Neural cell (in vitro differentiated cells): ENCODE measurements around the gene PARD6A. TPM values are rescaled to one million over a fixed set of nuclear protein-coding genes. Genes with fewer than 3 reads are reported as not detected.

Experiments
- H2AFZ ChIP-seq: fragments of 200-600, 300-800 bp; sonication (generic), shearing (Covaris generic); 2 replicates; pipeline ENCODE4 v1.6.0; 2014; ENCODE audit warnings: low read depth, mild to moderate bottlenecking, antibody characterized with exemption, low read length, moderate library complexity
- H3F3A ChIP-seq: fragments of 200-600 bp; shearing (Covaris generic); 2 replicates; pipeline ENCODE4 v1.6.1; 2016; ENCODE audit warnings: mild to moderate bottlenecking, moderate library complexity, mixed read lengths, antibody characterized with exemption, low read length; ENCODE audit not compliant: insufficient read depth, poor library complexity, severe bottlenecking
- H3K27ac ChIP-seq: fragments of 200-600, 300-800 bp; sonication (generic), shearing (Covaris generic); 2 replicates; pipeline ENCODE4 v1.5.1; 2014; ENCODE audit warnings: mild to moderate bottlenecking, low read length, moderate library complexity
- H3K27me3 ChIP-seq: fragments of 300-800, 200-600 bp; sonication (generic), shearing (Covaris generic); 2 replicates; pipeline ENCODE4 v1.6.0; 2014; ENCODE audit warnings: mild to moderate bottlenecking, low read depth, low read length, moderate library complexity; ENCODE audit not compliant: insufficient read depth
- H3K36me3 ChIP-seq: fragments of 300-800, 200-600 bp; sonication (generic), shearing (Covaris generic); 2 replicates; pipeline ENCODE4 v1.5.1; 2014; ENCODE audit warnings: mild to moderate bottlenecking, antibody characterized with exemption, low read length, moderate library complexity; ENCODE audit not compliant: insufficient read depth
- H3K4me2 ChIP-seq: fragments of 300-800, 200-600 bp; sonication (generic), shearing (Covaris generic); 2 replicates; pipeline ENCODE4 v1.6.0; 2014; ENCODE audit warnings: mild to moderate bottlenecking, low read length
- H3K4me3 ChIP-seq: fragments of 300-800, 200-600 bp; sonication (generic), shearing (Covaris generic); 2 replicates; pipeline ENCODE4 v1.5.1; 2014; ENCODE audit warnings: mild to moderate bottlenecking, low read length, moderate library complexity
- H3K79me2 ChIP-seq: fragments of 200-600 bp; shearing (Covaris generic); replicated peaks from 2 replicates; pipeline ENCODE4 v1.6.0; 2014; ENCODE audit warnings: mild to moderate bottlenecking, low read length, moderate library complexity; ENCODE audit not compliant: insufficient read depth
- H3K9ac ChIP-seq: fragments of 300-800, 200-600 bp; sonication (generic), shearing (Covaris generic); 2 replicates; pipeline ENCODE4 v1.6.1; 2016; ENCODE audit warnings: mild to moderate bottlenecking, low read length, mixed read lengths
- H3K9me2 ChIP-seq: fragments of 200-600 bp; shearing (Covaris generic); 2 replicates; pipeline ENCODE4 v1.6.1; 2016; ENCODE audit warnings: mild to moderate bottlenecking, low read length, mixed read lengths; ENCODE audit not compliant: insufficient read depth
- H3K9me3 ChIP-seq: fragments of 200-600, 300-800 bp; sonication (generic), shearing (Covaris generic); 2 replicates; pipeline ENCODE4 v1.6.1; 2016; ENCODE audit warnings: mild to moderate bottlenecking, mixed run types, low read length, moderate library complexity, mixed read lengths
- H4K20me1 ChIP-seq: fragments of 200-600 bp; shearing (Covaris generic); 2 replicates; pipeline ENCODE4 v1.6.1; 2016; ENCODE audit warnings: mild to moderate bottlenecking, mixed run types; ENCODE audit not compliant: insufficient read depth
- EP300 ChIP-seq: fragments of 450-650 bp; conservative IDR thresholded peaks from 2 replicates; pipeline ENCODE4 v1.6.1; 2014; ENCODE audit warnings: antibody characterized with exemption, mild to moderate bottlenecking, moderate library complexity; ENCODE audit not compliant: poor library complexity, severe bottlenecking
- EZH2 ChIP-seq: fragments of 200-600, 300-800 bp; shearing (Covaris generic), sonication (generic); IDR thresholded peaks from 2 replicates; pipeline ENCODE4 v1.6.1; 2014; ENCODE audit warnings: antibody characterized with exemption, low read length, borderline replicate concordance, mild to moderate bottlenecking; ENCODE audit not compliant: insufficient read depth, poor library complexity, severe bottlenecking
- MXI1 ChIP-seq: fragments of 450-650 bp; conservative IDR thresholded peaks from 2 replicates; pipeline ENCODE4 v1.6.1; 2014; ENCODE audit warnings: antibody characterized with exemption, mild to moderate bottlenecking; ENCODE audit not compliant: poor library complexity, severe bottlenecking
- POLR2AphosphoS5 ChIP-seq: IDR thresholded peaks from 2 replicates; pipeline ENCODE4 v1.6.1; 2012
- RAD21 ChIP-seq: fragments of 450-650 bp; conservative IDR thresholded peaks from 2 replicates; pipeline ENCODE4 v1.6.1; 2014; ENCODE audit warnings: antibody characterized with exemption, mild to moderate bottlenecking, moderate library complexity
- SMC3 ChIP-seq: fragments of 450-650 bp; conservative IDR thresholded peaks from 2 replicates; pipeline ENCODE4 v1.6.1; 2014; ENCODE audit warnings: antibody characterized with exemption, mild to moderate bottlenecking, moderate library complexity; ENCODE audit not compliant: poor library complexity
- TAF1 ChIP-seq: IDR thresholded peaks from 2 replicates; pipeline ENCODE4 v1.6.1; 2012; ENCODE audit warnings: low read depth
- polyA plus RNA-seq: library from polyadenylated mRNA; depleted of rRNA; stranded (reverse); fragments of >200 nt; gene quantifications from 2 replicates; pipeline ENCODE4 v1.2.3, GENCODE V29; 2014
- TF ChIP-seq, protein P1 (sequence below): IDR thresholded peaks from 2 replicates; pipeline ENCODE4 v1.6.1; 2012; ENCODE audit warnings: borderline replicate concordance
- TF ChIP-seq, protein P2 (sequence below): fragments of 450-650 bp; IDR thresholded peaks from 2 replicates; pipeline ENCODE4 v1.5.1; 2014; ENCODE audit warnings: antibody characterized with exemption, mild to moderate bottlenecking, moderate library complexity; ENCODE audit not compliant: poor library complexity, severe bottlenecking

Gene PARD6A
- polyA plus RNA-seq, 1 donor from 2014 or later, result 34.8 TPM

DNA sequence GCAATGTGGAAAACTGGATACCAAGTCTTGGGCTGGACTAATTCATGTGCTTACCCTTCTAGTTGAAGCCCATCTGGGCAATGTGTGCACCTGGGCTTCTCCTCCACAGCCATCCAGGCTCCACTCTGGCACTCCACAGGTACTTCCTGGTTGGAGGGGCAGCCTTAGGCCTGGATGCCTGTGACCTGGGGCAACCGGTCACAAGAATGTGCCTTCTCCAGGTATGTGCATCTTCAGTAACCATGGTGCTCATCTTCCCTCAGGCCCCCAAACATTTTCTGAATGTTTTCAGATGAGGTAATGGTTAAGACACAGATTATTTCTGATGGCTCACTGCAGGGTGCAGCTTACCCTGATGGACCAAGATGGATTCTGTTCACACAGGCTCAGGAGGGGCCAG, 17.0 kb downstream of the PARD6A start:
- no peaks in the 10 kb centered on the region for H3F3A ChIP-seq
- H3K27me3 ChIP-seq, result no peaks in the 10 kb centered on the region
- no peak overlapping the region for H3K9ac ChIP-seq
- no peaks in the 10 kb centered on the region for H3K36me3 ChIP-seq
- H3K79me2 ChIP-seq, result no peaks in the 10 kb centered on the region
- H3K4me3 ChIP-seq, result no peak overlapping the region
- H4K20me1 ChIP-seq, result no peaks in the 10 kb centered on the region
- H2AFZ ChIP-seq, result no peak overlapping the region
- no peaks in the 10 kb centered on the region for H3K9me3 ChIP-seq
- H3K9me2 ChIP-seq, result no peaks in the 10 kb centered on the region
- H3K4me2 ChIP-seq, result no peak overlapping the region
- H3K27ac ChIP-seq, result no peak overlapping the region
- no peak for TF ChIP-seq SMC3

DNA sequence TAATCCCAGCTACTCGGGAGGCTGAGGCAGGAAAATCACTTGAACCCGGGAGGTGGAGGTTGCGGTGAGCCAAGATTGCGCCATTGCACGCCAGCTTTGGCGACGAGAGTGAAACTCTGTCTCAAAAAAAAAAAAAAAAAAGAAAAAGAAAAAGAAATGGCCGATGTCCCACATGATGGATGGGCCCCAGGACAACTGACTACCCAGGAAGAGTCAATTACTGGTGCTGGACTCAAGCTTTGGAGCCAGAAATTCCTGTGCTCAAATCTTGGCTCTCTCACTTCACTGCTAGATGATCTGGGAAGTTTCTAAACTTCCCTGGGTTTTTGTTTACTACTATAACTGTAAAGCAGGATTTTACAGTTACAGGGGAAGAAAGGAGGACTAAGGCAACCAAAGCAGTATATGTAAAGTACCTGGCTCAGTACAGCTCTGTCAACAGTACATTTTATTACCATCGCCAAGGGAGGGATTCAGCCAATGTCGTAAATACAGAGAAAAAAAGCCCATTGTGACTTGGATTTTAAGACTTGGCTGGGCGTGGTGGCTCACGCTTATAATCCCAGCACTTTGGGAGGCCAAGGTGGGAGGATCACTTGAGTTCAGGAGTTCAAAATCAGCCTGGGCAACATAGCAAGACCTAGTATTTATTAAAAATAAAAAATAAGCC, 17.7 kb downstream of the PARD6A start:
- H3K27ac ChIP-seq, result no peak overlapping the region
- H3K9ac ChIP-seq, result no peak overlapping the region
- H3K27me3 ChIP-seq, result no peaks in the 10 kb centered on the region
- H3K9me3 ChIP-seq, result no peaks in the 10 kb centered on the region
- no peak overlapping the region for H3K4me2 ChIP-seq
- no peaks in the 10 kb centered on the region for H3K9me2 ChIP-seq
- H3K4me3 ChIP-seq, result no peak overlapping the region
- peaks cover 6% of the 10 kb centered on the region for H3K36me3 ChIP-seq
- TF ChIP-seq EZH2, result no peak
- no peaks in the 10 kb centered on the region for H4K20me1 ChIP-seq
- no peaks in the 10 kb centered on the region for H3F3A ChIP-seq
- no peaks in the 10 kb centered on the region for H3K79me2 ChIP-seq
- no peak overlapping the region for H2AFZ ChIP-seq

DNA sequence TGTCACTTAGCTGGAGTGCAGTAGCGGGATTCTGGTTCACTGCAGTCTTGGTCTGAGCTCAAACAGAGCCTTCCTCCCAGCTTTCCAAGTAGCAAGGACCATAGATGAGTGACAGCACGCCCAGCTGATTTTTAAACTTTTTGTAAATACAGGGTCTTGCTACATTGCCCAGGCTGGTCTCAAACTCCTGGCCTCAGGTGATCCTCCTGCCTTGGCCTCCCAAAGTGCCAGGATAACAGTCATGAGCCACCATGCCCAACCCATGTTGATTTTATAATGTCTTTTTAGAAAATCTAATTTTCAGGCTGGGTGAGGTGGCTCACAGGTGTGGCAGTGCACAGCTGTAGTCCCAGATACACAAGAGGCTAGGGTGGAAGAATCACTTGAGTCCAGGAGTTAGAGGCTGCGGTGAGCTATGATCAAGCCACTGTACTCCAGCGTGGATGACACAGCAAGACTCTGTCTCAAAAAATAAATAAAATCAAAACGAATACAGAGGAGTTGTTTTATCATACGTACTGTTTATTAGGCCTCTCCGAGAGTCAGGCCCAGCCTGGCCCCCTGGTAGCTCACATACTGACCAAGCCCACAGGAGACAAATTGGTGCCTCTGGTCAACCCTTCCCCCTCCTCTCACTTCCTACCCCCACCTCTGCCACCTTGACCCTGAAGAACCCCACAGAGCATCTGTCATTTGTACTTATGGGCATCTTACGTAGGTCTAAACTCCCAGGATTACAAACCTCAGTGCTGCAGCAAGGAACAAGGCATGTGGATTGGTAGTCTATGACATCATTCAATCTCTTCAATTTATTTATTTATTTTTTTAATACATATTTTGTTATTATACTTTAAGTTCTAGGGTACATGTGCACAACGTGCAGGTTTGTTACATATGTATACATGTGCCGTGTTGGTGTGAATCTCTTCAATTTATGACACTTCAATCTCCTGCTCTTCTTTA, 19.5 kb downstream of the PARD6A start:
- H3K9me2 ChIP-seq, result no peaks in the 10 kb centered on the region
- H3F3A ChIP-seq, result no peaks in the 10 kb centered on the region
- TF ChIP-seq, protein P1, sequence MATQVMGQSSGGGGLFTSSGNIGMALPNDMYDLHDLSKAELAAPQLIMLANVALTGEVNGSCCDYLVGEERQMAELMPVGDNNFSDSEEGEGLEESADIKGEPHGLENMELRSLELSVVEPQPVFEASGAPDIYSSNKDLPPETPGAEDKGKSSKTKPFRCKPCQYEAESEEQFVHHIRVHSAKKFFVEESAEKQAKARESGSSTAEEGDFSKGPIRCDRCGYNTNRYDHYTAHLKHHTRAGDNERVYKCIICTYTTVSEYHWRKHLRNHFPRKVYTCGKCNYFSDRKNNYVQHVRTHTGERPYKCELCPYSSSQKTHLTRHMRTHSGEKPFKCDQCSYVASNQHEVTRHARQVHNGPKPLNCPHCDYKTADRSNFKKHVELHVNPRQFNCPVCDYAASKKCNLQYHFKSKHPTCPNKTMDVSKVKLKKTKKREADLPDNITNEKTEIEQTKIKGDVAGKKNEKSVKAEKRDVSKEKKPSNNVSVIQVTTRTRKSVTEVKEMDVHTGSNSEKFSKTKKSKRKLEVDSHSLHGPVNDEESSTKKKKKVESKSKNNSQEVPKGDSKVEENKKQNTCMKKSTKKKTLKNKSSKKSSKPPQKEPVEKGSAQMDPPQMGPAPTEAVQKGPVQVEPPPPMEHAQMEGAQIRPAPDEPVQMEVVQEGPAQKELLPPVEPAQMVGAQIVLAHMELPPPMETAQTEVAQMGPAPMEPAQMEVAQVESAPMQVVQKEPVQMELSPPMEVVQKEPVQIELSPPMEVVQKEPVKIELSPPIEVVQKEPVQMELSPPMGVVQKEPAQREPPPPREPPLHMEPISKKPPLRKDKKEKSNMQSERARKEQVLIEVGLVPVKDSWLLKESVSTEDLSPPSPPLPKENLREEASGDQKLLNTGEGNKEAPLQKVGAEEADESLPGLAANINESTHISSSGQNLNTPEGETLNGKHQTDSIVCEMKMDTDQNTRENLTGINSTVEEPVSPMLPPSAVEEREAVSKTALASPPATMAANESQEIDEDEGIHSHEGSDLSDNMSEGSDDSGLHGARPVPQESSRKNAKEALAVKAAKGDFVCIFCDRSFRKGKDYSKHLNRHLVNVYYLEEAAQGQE, result no peak
- TF ChIP-seq TAF1, result no peak
- no peak for TF ChIP-seq RAD21
- TF ChIP-seq MXI1, result no peak
- TF ChIP-seq EP300, result no peak
- TF ChIP-seq, protein P2, sequence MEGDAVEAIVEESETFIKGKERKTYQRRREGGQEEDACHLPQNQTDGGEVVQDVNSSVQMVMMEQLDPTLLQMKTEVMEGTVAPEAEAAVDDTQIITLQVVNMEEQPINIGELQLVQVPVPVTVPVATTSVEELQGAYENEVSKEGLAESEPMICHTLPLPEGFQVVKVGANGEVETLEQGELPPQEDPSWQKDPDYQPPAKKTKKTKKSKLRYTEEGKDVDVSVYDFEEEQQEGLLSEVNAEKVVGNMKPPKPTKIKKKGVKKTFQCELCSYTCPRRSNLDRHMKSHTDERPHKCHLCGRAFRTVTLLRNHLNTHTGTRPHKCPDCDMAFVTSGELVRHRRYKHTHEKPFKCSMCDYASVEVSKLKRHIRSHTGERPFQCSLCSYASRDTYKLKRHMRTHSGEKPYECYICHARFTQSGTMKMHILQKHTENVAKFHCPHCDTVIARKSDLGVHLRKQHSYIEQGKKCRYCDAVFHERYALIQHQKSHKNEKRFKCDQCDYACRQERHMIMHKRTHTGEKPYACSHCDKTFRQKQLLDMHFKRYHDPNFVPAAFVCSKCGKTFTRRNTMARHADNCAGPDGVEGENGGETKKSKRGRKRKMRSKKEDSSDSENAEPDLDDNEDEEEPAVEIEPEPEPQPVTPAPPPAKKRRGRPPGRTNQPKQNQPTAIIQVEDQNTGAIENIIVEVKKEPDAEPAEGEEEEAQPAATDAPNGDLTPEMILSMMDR, result no peak
- no peak for TF ChIP-seq EZH2
- TF ChIP-seq POLR2AphosphoS5, result no peak
- no peak for TF ChIP-seq SMC3
- no peaks in the 10 kb centered on the region for H3K9me3 ChIP-seq
- H4K20me1 ChIP-seq, result no peaks in the 10 kb centered on the region
- no peak overlapping the region for H3K27ac ChIP-seq
- H3K27me3 ChIP-seq, result no peaks in the 10 kb centered on the region
- H2AFZ ChIP-seq, result no peak overlapping the region
- H3K36me3 ChIP-seq, result peaks cover 7% of the 10 kb centered on the region
- H3K4me3 ChIP-seq, result no peak overlapping the region
- no peak overlapping the region for H3K9ac ChIP-seq
- no peak overlapping the region for H3K4me2 ChIP-seq
- H3K79me2 ChIP-seq, result no peaks in the 10 kb centered on the region
